ENCODE results near the gene WDFY2. TPM values are rescaled to one million over a fixed set of nuclear protein-coding genes. Genes with fewer than 3 reads are reported as not detected.

Gene WDFY2
- total and polyA plus RNA-seq, 2 of the 8 experiments (the other 6 are each of a cell fraction or from before 2014, with no cell fraction given) = 13.9 to 29.0 TPM

DNA sequence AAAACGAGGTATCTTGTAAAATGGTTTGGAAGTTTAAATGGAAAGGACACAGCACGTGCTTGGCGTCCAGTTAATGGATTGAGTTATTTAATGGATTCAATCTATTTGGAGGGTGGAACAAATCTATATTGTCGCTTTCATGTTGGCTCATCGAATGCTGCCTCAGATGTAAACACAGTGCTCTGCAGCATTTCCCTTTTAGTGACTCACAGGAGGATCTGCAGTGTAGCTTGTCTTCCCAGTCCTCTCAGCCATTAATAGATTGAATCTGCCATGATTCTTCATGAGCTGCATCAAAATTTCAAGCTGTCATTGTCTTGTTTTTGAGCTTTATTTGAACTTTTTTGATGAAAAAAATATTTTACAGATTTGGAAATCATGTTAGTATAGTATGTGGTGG is 175.0 kb downstream of the WDFY2 start:
- Histone ChIP-seq H3K79me1 (ENCODE audit: low read depth, low read length) (no peaks in the 10 kb centered on the region; the same call in 1 of the 2 replicates), H2BK12ac (ENCODE audit: low read depth, low read length) (no peak overlapping the region), H3K4me3 (ENCODE audit: extremely low read depth in 1 of 4, insufficient read depth in 2 of 4, low read depth in 3 of 4, low read length in 4 of 4) (no peak overlapping the region), H4K20me1 (replicated peaks in 1 of 2; ENCODE audit: control insufficient read depth in 1 of 2, insufficient read depth in 2 of 2, low read length in 2 of 2) (no peaks in the 10 kb centered on the region), H2AK5ac (ENCODE audit: low read depth, low read length) (no peak overlapping the region), H3K36me3 (ENCODE audit: control insufficient read depth in 2 of 4, insufficient read depth in 4 of 4, low read length in 3 of 4) (peaks cover 6 to 54% (median 23%) of the 10 kb centered on the region in 4 experiments; a peak in 6 of 8 replicates), H3K27ac (ENCODE audit: low read depth, low read length) (no peak overlapping the region), H3K4ac (replicated peaks; ENCODE audit: insufficient read length, low read depth, low read length) (no peak overlapping the region), H3K23me2 (ENCODE audit: low read depth, low read length) (no peaks in the 10 kb centered on the region), H2BK120ac (replicated peaks; ENCODE audit: low read depth, low read length) (no peak overlapping the region), H4K91ac (replicated peaks; ENCODE audit: insufficient read length, low read length) (no peak overlapping the region), H2BK15ac (ENCODE audit: low read length) (no peak overlapping the region), H3K4me1 (replicated peaks in 1 of 4; ENCODE audit: control insufficient read depth in 3 of 4, insufficient read depth in 4 of 4, low read length in 3 of 4) (no peaks in the 10 kb centered on the region; a peak in 1 of 7 replicates), H3K79me2 (ENCODE audit: control insufficient read depth in 1 of 2, insufficient read depth in 2 of 2, low read length in 2 of 2) (no peaks in the 10 kb centered on the region), H3K9me3 (ENCODE audit: insufficient read depth in 2 of 2, low read depth in 1 of 2, low read length in 1 of 2) (no peaks in the 10 kb centered on the region), H3K23ac (ENCODE audit: insufficient read length) (no peak overlapping the region), H2BK5ac (ENCODE audit: low read depth, low read length) (no peak overlapping the region), H3K18ac (ENCODE audit: extremely low read depth, low read length) (no peak overlapping the region), H2AFZ (ENCODE audit: low read length) (no peak overlapping the region), H3K4me2 (ENCODE audit: insufficient read depth in 1 of 2, low read depth in 2 of 2, low read length in 2 of 2) (no peak overlapping the region), H3K56ac (replicated peaks; ENCODE audit: insufficient read length, low read depth, low read length) (no peak overlapping the region), H2BK20ac (ENCODE audit: low read length) (no peak overlapping the region), H3K9ac (replicated peaks in 1 of 4; ENCODE audit: extremely low read depth in 1 of 4, low read depth in 3 of 4, low read length in 3 of 4) (no peak overlapping the region), H4K5ac (ENCODE audit: insufficient read length, low read depth, low read length) (no peak overlapping the region), H3K27me3 (replicated peaks in 1 of 4; ENCODE audit: control insufficient read depth in 3 of 4, extremely low read depth in 1 of 4, insufficient read depth in 3 of 4, low read length in 3 of 4) (no peaks in the 10 kb centered on the region), H3K14ac (ENCODE audit: insufficient read length) (no peak overlapping the region), H4K8ac (ENCODE audit: extremely low read depth, insufficient read depth, low read length) (no peak overlapping the region)
- CTCF ChIA-PET (ENCODE audit: partially characterized antibody) = interaction anchor here (1.1 to 4.9 kb wide), 5 partner anchors 9 to 95 kb away, joined by 3 to 38 read pairs (median 4); no protein-coding TSS in a partner anchor
- FAIRE-seq = no peak
- no peak for DNase-seq (ENCODE audit: low read depth in 1 of 2, low spot score in 2 of 2)
- POLR2A ChIA-PET (ENCODE audit: partially characterized antibody) = no interaction called here
- 89% methylated on average over 5 of the region's 5 CpGs; no CpG with 5 or more reads in 1 of the 2 experiments for WGBS, 2 experiments (ENCODE audit: extremely low coverage in 1 of 2, insufficient coverage in 1 of 2, insufficient read length in 1 of 2, insufficient replicate concordance in 2 of 2, low coverage in 1 of 2, low lambda C conversion rate in 2 of 2, missing lambda C conversion rate in 1 of 2)
- no peak for TF ChIP-seq JUN (IDR thresholded peaks at IDR 0.05; ENCODE audit: low read depth, low read length)
- TF ChIP-seq HDAC2 (IDR thresholded peaks at IDR 0.05; ENCODE audit: borderline replicate concordance in 1 of 2, low read depth in 2 of 2, low read length in 2 of 2) = no peak
- no peak for TF ChIP-seq SAP30 (IDR thresholded peaks at IDR 0.05; ENCODE audit: insufficient read depth, insufficient replicate concordance, low read length)
- TF ChIP-seq CTCF (IDR thresholded peaks at IDR 0.05; ENCODE audit: control extremely low read depth in 1 of 3, insufficient read depth in 1 of 3, low read depth in 1 of 3, low read length in 3 of 3) = no peak
- TF ChIP-seq SIRT6 (IDR thresholded peaks at IDR 0.05; ENCODE audit: low read length) = no peak

All from H1 (cell line).